Glomerular visceral epithelial cell (primary cell): ENCODE measurements around the gene PRKCZ.
A peak's percentile ranks its signal among the peaks of the same experiment; 100 is the strongest.
"Not testable (repeated sequence)": the region's sequence is repeated elsewhere in the genome, so short reads cannot be mapped to it uniquely, and the experiment has no call there.

ENCODE experiments used
- DNase-seq: peaks from one replicate; pipeline ENCODE4 v3.0.0-alpha.2; 2016; ENCODE audit errors: extremely low spot score

Gene PRKCZ

GRCh38 chr1:2115008-2115641 is 64.9 kb downstream of the PRKCZ start:
- DNase-seq = no peak

- DNase-seq = no peak
Measured at GRCh38 chr1:2115702-2116341, 65.6 kb downstream of the PRKCZ start.

- DNase-seq = no peak
Measured at GRCh38 chr1:2119886-2120285, 69.7 kb downstream of the PRKCZ start.

- no peak for DNase-seq
Measured at GRCh38 chr1:2121101-2121691, 71.0 kb downstream of the PRKCZ start.

- not testable (repeated sequence) for DNase-seq
Measured at GRCh38 chr1:2121794-2122193, 71.6 kb downstream of the PRKCZ start.

- no peak for DNase-seq
Measured at GRCh38 chr1:2124446-2125198, 74.4 kb downstream of the PRKCZ start.

- no peak for DNase-seq
Measured at GRCh38 chr1:2125350-2126211, 75.4 kb downstream of the PRKCZ start.

- DNase-seq = no peak
Measured at GRCh38 chr1:2126331-2127186, 76.3 kb downstream of the PRKCZ start.

GRCh38 chr1:2127187-2128145 is 77.3 kb downstream of the PRKCZ start:
- no peak for DNase-seq

GRCh38 chr1:2128189-2128901 is 78.1 kb downstream of the PRKCZ start:
- DNase-seq = no peak

- DNase-seq = no peak
Measured at GRCh38 chr1:2129256-2129943, 79.2 kb downstream of the PRKCZ start.

GRCh38 chr1:2130156-2130555 is 79.9 kb downstream of the PRKCZ start:
- DNase-seq = no peak

GRCh38 chr1:2130871-2131289 is 80.7 kb downstream of the PRKCZ start:
- no peak for DNase-seq

- peak; percentile 47 for DNase-seq
Measured at GRCh38 chr1:2132222-2133038, 82.2 kb downstream of the PRKCZ start.

GRCh38 chr1:2133039-2133878 is 83.0 kb downstream of the PRKCZ start:
- DNase-seq = peak; percentile 86

- no peak for DNase-seq
Measured at GRCh38 chr1:2133879-2134215, 83.6 kb downstream of the PRKCZ start.

GRCh38 chr1:2134266-2134620 is 84.0 kb downstream of the PRKCZ start:
- no peak for DNase-seq
